SHP77 treated with DMSO at 0.1 percent for 48 hours (cell line): ENCODE results near the gene ZP1.
"Not testable (repeated sequence)": the region's sequence is repeated elsewhere in the genome, so short reads cannot be mapped to it uniquely, and the experiment has no call there.

ENCODE experiments used
- DNase-seq: peaks from one replicate; lab custom pipeline; 2025; lab: John Stamatoyannopoulos, UW

ZP1 gene

GRCh38 chr11:60866911-60867870, at the start of gene ZP1:
Gene ZP1 (plus strand): TSS chr11:60867542. CDS start chr11:60867562, 20 bp downstream.
- DNase-seq: peak; percentile 26

GRCh38 chr11:60818057-60818456, 49.3 kb upstream of the ZP1 start:
- DNase-seq: no peak

GRCh38 chr11:60821827-60822599, 45.3 kb upstream of the ZP1 start:
- no peak for DNase-seq

- DNase-seq: not testable (repeated sequence)
These were observed 43.5 kb upstream of the ZP1 start for GRCh38 chr11:60823745-60824306.

- no peak for DNase-seq
These were observed 42.2 kb upstream of the ZP1 start for GRCh38 chr11:60825118-60825517.

- no peak for DNase-seq
These were observed 41.6 kb upstream of the ZP1 start for GRCh38 chr11:60825790-60826189.

GRCh38 chr11:60830478-60831142, 36.7 kb upstream of the ZP1 start:
- DNase-seq: no peak

GRCh38 chr11:60831143-60831500, 36.2 kb upstream of the ZP1 start:
- DNase-seq: peak; percentile 11

GRCh38 chr11:60831501-60832079, 35.8 kb upstream of the ZP1 start:
- DNase-seq: no peak

- no peak for DNase-seq
These were observed 32.4 kb upstream of the ZP1 start for GRCh38 chr11:60834742-60835533.

- no peak for DNase-seq
These were observed 31.9 kb upstream of the ZP1 start for GRCh38 chr11:60835534-60835846.

- no peak for DNase-seq
These were observed 30.4 kb upstream of the ZP1 start for GRCh38 chr11:60836866-60837515.

GRCh38 chr11:60838132-60838531, 29.2 kb upstream of the ZP1 start:
- no peak for DNase-seq

- no peak for DNase-seq
These were observed 26.6 kb upstream of the ZP1 start for GRCh38 chr11:60840470-60841430.

GRCh38 chr11:60841797-60842667, 25.3 kb upstream of the ZP1 start, which contains the start of gene CCDC86:
Gene CCDC86 (plus strand): TSS chr11:60842113. CDS start chr11:60842125, 12 bp downstream.
- peak; percentile 20 for DNase-seq

GRCh38 chr11:60842668-60843600, 24.4 kb upstream of the ZP1 start:
- DNase-seq: no peak
